ENCODE results near the gene VCX2.

DNA sequence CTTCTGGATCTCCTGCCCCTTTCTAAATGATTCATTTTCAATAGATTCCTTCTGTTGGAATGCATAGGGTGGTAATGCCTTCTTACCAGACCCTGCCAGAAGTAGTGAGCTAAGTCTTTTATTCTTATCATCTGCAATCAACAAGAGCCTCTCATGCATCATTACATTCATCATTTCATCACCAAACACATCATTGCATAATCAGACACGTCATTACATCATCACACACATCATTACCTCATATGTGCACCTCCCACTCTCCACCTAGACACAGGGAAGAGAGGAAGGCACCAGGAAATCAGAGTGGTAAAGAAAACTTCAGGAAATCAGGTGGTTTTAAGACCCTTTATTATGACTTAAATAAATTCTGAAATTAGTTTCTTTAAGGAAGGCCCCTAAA lies 45.0 kb downstream of the VCX2 start:
- TF ChIP-seq, protein P1, sequence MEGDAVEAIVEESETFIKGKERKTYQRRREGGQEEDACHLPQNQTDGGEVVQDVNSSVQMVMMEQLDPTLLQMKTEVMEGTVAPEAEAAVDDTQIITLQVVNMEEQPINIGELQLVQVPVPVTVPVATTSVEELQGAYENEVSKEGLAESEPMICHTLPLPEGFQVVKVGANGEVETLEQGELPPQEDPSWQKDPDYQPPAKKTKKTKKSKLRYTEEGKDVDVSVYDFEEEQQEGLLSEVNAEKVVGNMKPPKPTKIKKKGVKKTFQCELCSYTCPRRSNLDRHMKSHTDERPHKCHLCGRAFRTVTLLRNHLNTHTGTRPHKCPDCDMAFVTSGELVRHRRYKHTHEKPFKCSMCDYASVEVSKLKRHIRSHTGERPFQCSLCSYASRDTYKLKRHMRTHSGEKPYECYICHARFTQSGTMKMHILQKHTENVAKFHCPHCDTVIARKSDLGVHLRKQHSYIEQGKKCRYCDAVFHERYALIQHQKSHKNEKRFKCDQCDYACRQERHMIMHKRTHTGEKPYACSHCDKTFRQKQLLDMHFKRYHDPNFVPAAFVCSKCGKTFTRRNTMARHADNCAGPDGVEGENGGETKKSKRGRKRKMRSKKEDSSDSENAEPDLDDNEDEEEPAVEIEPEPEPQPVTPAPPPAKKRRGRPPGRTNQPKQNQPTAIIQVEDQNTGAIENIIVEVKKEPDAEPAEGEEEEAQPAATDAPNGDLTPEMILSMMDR (IDR thresholded peaks at IDR 0.05; ENCODE audit: extremely low read depth in 1 of 2, insufficient read depth in 1 of 2, low read depth in 1 of 2, low read length in 2 of 2), result no peak
- no peak for TF ChIP-seq POLR2A (IDR thresholded peaks at IDR 0.05; ENCODE audit: low read depth, low read length)

Measured in endothelial cell of umbilical vein (primary cell).